Measurements from ENCODE around the gene DCC.

The DCC gene

GRCh38 chr18:53534695-53535094 is 1194.7 kb downstream of the DCC start:
- H3K27ac ChIP-seq: no peak overlapping the region
- no peak for TF ChIP-seq CTCF (conservative IDR thresholded peaks at IDR 0.05)
- no peak for TF ChIP-seq ZFX (IDR thresholded peaks at IDR 0.05)

GRCh38 chr18:53536908-53537307 is 1196.9 kb downstream of the DCC start:
- TF ChIP-seq CTCF (conservative IDR thresholded peaks at IDR 0.05) (no peak), ZFX (IDR thresholded peaks at IDR 0.05) (no peak)
- no peak overlapping the region for H3K27ac ChIP-seq

- H3K27ac ChIP-seq: no peak overlapping the region
- no peak for TF ChIP-seq ZFX (IDR thresholded peaks at IDR 0.05)
- TF ChIP-seq CTCF (conservative IDR thresholded peaks at IDR 0.05): no peak
Observed at GRCh38 chr18:53541924-53542323, 1201.9 kb downstream of the DCC start.

- TF ChIP-seq CTCF (conservative IDR thresholded peaks at IDR 0.05): no peak
- TF ChIP-seq ZFX (IDR thresholded peaks at IDR 0.05): no peak
Observed at GRCh38 chr18:53543711-53544110, 1203.7 kb downstream of the DCC start.

GRCh38 chr18:53544917-53545316 is 1204.9 kb downstream of the DCC start:
- H3K27ac ChIP-seq: no peak overlapping the region
- TF ChIP-seq CTCF (conservative IDR thresholded peaks at IDR 0.05) (no peak), ZFX (IDR thresholded peaks at IDR 0.05) (no peak)

More at GRCh38 chr18:53543711-53544110, 1203.7 kb downstream of the DCC start:
- no peak overlapping the region for H3K27ac ChIP-seq

GRCh38 chr18:53551868-53552426 is 1212.0 kb downstream of the DCC start:
- TF ChIP-seq ZFX (IDR thresholded peaks at IDR 0.05): no peak
- no peak for TF ChIP-seq CTCF (conservative IDR thresholded peaks at IDR 0.05)
- no peak overlapping the region for H3K27ac ChIP-seq

- H3K27ac ChIP-seq: no peak overlapping the region
- no peak for TF ChIP-seq ZFX (IDR thresholded peaks at IDR 0.05)
- TF ChIP-seq CTCF (conservative IDR thresholded peaks at IDR 0.05): no peak
Observed at GRCh38 chr18:53553030-53553429, 1213.0 kb downstream of the DCC start.

Data from C4-2B (cell line).